Gastrocnemius medialis (tissue), 4 donors: ENCODE results near the gene MAGI1. TPM values are rescaled to one million over a fixed set of nuclear protein-coding genes. Genes with fewer than 3 reads are reported as not detected.

Experiments
- ATAC-seq, 2 donors: fragments of 150-250 bp; one replicate each; pipeline ENCODE4 v1.9.1; 2016
- DNase-seq, 2 donors: peaks; one replicate each; pipeline ENCODE4 v3.0.0-alpha.2; 2019
- H3K27ac ChIP-seq, 4 donors: fragments of 200-600 bp; sonication (generic); 1 replicate in 1 of 4; 2 replicates in 3 of 4; pipeline ENCODE4 v1.5.1; 2016 to 2018; ENCODE audit warnings: mild to moderate bottlenecking in 2 of 4, moderate library complexity in 1 of 4
- H3K27me3 ChIP-seq, 3 donors: fragments of 200-600 bp; sonication (generic) in 2 of 3; 1 replicate in 1 of 3; 2 replicates in 2 of 3; pipeline versions ENCODE4 v1.5.1 to v1.6.0; 2016 to 2019; ENCODE audit warnings: mild to moderate bottlenecking in 1 of 3, moderate library complexity in 1 of 3
- H3K36me3 ChIP-seq, 2 donors: fragments of 200-600 bp; sonication (generic) in 1 of 2; one replicate each; pipeline ENCODE4 v1.5.1; 2017 to 2018
- H3K4me1 ChIP-seq, 2 donors: fragments of 200-600 bp; sonication (generic) in 1 of 2; one replicate each; pipeline ENCODE4 v1.5.1; 2016 to 2017; ENCODE audit warnings: mild to moderate bottlenecking in 2 of 2
- H3K4me3 ChIP-seq, 4 donors: fragments of 200-600 bp; sonication (generic) in 3 of 4; 1 replicate in 1 of 4; 2 replicates in 3 of 4; pipeline ENCODE4 v1.5.1; 2016 to 2019; ENCODE audit warnings: mild to moderate bottlenecking in 2 of 4
- H3K9me3 ChIP-seq, 3 donors: fragments of 200-600 bp; sonication (generic) in 2 of 3; 1 replicate in 1 of 3; 2 replicates in 2 of 3; pipeline ENCODE4 v1.5.1; 2016 to 2019
- CTCF ChIP-seq, 5 experiments: fragments of 450-650 bp in 3 of 5; fragments of 200-600 bp in 2 of 5; sonication (generic) in 2 of 5; IDR thresholded peaks in 4 of 5; conservative IDR thresholded peaks in 1 of 5; 1 replicate in 4 of 5; 2 replicates in 1 of 5; pipeline ENCODE4 v1.5.1; 2016 to 2019; ENCODE audit warnings: antibody characterized with exemption in 5 of 5, mild to moderate bottlenecking in 3 of 5, moderate library complexity in 3 of 5
- POLR2A ChIP-seq, 2 donors: fragments of 450-650 bp; IDR thresholded peaks; one replicate each; pipeline ENCODE4 v1.6.1; 2017; ENCODE audit warnings: antibody characterized with exemption in 2 of 2, mild to moderate bottlenecking in 2 of 2, moderate library complexity in 2 of 2
- in situ Hi-C, 4 donors: fragments of 200-750 bp; cut with MboI; loops; one replicate each; pipeline versions ENCODE4 v1.15.0 to v1.8.0; 2017; ENCODE audit warnings: low sequenced_read_pairs in 4 of 4
- intact Hi-C: fragments of 100-400 bp; cut with DNase I; formaldehyde crosslinking; loops from one replicate; pipeline ENCODE4 v1.15.1; 2023; ENCODE audit warnings: low total_unique reads
- total RNA-seq, 4 donors: library from RNA; depleted of rRNA; stranded (reverse); fragments of >200 nt; gene quantifications; one replicate each; pipeline versions ENCODE4 v1.1.0 to v1.2.3, GENCODE V29; 2016

Gene MAGI1
- total RNA-seq, 4 donors from 2014 or later, result 2.6 to 7.5 (median 3.9) TPM

GRCh38 chr3:65820600-65820999 lies 218.1 kb downstream of the MAGI1 start:
- TF ChIP-seq CTCF (IDR thresholded peaks at IDR 0.05 in 4 of 5, conservative IDR thresholded peaks at IDR 0.05 in 1 of 5) (no peak), POLR2A (IDR thresholded peaks at IDR 0.05) (no peak)
- Histone ChIP-seq H3K4me1 (no peaks in the 10 kb centered on the region), H3K9me3 (no peaks in the 10 kb centered on the region), H3K36me3 (no peaks in the 10 kb centered on the region), H3K27ac (no peak overlapping the region), H3K27me3 (no peaks in the 10 kb centered on the region), H3K4me3 (no peak overlapping the region)
- intact Hi-C loops, result no loop called here
- ATAC-seq, result no peak
- in situ Hi-C loops, result no loop called here
- no peak for DNase-seq

DNA sequence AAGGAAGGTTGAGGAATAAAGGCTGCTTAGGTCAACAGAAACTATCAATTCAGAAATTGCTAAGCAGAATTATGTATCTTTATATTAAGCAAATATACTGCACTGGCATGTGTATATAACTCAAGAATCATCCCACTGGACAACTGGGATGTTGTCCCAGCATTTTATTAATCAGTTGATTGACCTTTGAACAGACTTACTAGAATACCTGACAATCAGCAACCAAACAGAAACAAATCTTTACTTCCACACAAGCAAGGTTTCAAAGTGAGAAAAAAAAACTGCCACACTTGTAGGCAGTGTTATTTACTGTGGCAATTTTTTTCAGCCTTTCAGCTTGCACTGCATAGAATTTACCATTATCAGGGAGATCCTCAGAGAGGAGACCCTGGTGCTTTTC lies 218.8 kb downstream of the MAGI1 start:
- Histone ChIP-seq H3K27me3 (no peaks in the 10 kb centered on the region), H3K9me3 (no peaks in the 10 kb centered on the region), H3K27ac (no peak overlapping the region), H3K36me3 (no peaks in the 10 kb centered on the region), H3K4me1 (no peaks in the 10 kb centered on the region), H3K4me3 (no peak overlapping the region)
- intact Hi-C loops, result no loop called here
- ATAC-seq, result no peak
- TF ChIP-seq POLR2A (IDR thresholded peaks at IDR 0.05) (no peak), CTCF (IDR thresholded peaks at IDR 0.05 in 4 of 5, conservative IDR thresholded peaks at IDR 0.05 in 1 of 5) (no peak)
- no peak for DNase-seq
- in situ Hi-C loops, result no loop called here

DNA sequence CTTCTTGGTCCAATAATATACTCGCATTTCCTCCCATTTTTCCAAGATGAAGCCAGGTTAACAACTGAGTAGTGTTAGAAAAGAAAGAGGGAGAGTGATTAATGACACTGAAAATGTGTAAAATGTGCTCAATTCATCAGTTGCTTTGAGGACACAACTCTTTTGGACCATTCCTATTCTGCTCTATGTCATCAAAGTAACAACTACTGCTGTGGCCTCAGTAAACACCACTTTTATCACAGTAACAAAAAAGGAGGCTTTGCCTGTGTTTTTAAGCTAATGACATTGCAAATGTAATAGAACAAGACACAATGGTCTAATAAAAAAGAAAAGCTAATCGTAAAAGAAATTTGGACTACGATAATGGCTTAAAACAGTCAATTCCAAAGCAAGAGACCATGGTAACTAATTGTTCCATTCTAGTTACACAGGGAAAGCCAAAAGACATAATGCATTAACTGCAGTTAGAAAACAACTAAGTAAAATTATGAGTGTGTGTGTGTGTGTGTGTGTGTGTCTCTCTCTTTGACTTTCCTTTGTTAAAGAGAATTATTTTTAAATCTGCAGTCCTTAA lies 221.1 kb downstream of the MAGI1 start:
- DNase-seq, result no peak
- TF ChIP-seq CTCF (IDR thresholded peaks at IDR 0.05 in 4 of 5, conservative IDR thresholded peaks at IDR 0.05 in 1 of 5) (no peak), POLR2A (IDR thresholded peaks at IDR 0.05) (no peak)
- Histone ChIP-seq H3K27ac (no peak overlapping the region), H3K4me3 (no peak overlapping the region), H3K27me3 (no peaks in the 10 kb centered on the region), H3K9me3 (no peaks in the 10 kb centered on the region), H3K4me1 (no peaks in the 10 kb centered on the region), H3K36me3 (no peaks in the 10 kb centered on the region)
- intact Hi-C loops, result no loop called here
- no peak for ATAC-seq
- in situ Hi-C loops, result no loop called here

DNA sequence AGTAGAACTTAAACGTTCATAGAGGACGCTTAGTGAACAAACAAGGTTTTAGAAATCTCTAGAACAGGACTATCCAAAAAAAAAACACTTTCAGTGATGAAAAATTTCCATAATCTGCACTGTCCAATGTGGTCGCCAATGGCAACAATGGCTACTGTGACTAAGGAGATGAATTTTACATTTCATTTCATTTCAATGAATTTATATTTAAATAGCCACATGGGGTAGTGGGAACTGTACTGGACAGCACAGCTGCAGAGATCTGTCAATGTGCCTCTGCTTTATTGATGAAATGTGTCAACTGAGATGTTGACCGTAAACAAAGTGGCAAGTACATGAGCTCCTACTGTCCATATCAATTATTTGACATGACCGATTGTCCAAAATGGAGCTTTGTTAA lies 222.5 kb downstream of the MAGI1 start:
- Histone ChIP-seq H3K4me1 (peaks cover 3 to 9% of the 10 kb centered on the region in 2 donors), H3K4me3 (no peak overlapping the region), H3K27me3 (no peaks in the 10 kb centered on the region), H3K36me3 (no peaks in the 10 kb centered on the region), H3K9me3 (no peaks in the 10 kb centered on the region), H3K27ac (no peak overlapping the region)
- intact Hi-C loops (no loop called here), in situ Hi-C loops (no loop called here)
- DNase-seq (no peak), ATAC-seq (no peak)
- TF ChIP-seq CTCF (IDR thresholded peaks at IDR 0.05 in 4 of 5, conservative IDR thresholded peaks at IDR 0.05 in 1 of 5) (no peak), POLR2A (IDR thresholded peaks at IDR 0.05) (no peak)
